Anterior cingulate cortex (tissue), 58 donors: Measurements from ENCODE around the gene LCE1A.

Source experiments
- DNase-seq, 58 donors: peaks; one replicate each; lab custom pipeline; 2025; lab: John Stamatoyannopoulos, UW

Gene LCE1A, protein sequence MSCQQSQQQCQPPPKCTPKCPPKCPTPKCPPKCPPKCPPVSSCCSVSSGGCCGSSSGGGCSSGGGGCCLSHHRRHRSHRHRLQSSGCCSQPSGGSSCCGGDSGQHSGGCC

GRCh38 chr1:152827173-152827572 lies at the start of gene LCE1A:
TSS of gene LCE1A (plus strand) at chr1:152827473. CDS start at chr1:152827473, 0 bp downstream.
- no peak for DNase-seq

GRCh38 chr1:152777510-152778137 lies 49.6 kb upstream of the LCE1A start:
- DNase-seq, result no peak

DNA sequence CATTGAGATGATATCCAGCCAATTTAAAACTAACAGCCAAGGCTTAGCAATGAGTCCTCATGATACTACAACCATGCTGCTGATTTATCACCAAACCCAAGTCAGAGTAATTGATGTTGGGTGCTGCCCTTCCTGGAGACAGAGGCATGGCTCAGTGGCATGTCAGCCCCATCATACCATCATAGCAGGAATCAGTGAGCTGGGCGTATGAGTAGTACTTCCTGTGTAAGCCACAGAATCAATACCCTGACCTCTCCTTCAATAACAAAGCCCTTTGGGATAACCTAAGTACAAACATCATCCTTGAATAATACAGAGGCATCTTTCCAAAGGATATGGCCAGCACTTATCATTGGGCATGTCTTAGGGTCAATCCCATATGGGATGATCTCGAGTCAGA lies 44.2 kb upstream of the LCE1A start:
- DNase-seq, result no peak

DNA sequence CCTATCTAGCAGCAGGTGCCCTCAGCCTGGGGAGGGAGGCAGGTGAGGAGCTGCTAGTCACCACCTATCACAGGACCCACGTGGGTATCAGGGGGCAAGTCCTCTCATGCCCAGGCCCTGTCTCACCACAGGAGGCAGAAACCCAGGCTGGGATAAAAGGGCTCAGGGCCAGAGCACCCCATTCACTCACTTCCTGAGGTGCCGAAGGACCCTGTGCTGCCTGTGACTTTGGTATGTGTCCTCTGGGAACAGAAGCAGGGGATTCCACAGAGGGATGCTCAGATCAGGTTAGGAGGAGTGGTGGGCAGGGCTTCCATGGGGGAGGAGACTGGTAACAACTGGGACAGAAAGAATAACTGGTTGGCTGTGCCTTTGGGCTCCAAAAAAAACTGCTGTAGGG lies 41.2 kb upstream of the LCE1A start, which contains the start of gene LCE1E:
LCE1E (plus strand) TSS at position 181 of the 400 bp plus-strand sequence. CDS start 1,043 bp downstream, outside the sequence.
- DNase-seq, result no peak

GRCh38 chr1:152795686-152796085 lies 31.6 kb upstream of the LCE1A start:
- no peak for DNase-seq

DNA sequence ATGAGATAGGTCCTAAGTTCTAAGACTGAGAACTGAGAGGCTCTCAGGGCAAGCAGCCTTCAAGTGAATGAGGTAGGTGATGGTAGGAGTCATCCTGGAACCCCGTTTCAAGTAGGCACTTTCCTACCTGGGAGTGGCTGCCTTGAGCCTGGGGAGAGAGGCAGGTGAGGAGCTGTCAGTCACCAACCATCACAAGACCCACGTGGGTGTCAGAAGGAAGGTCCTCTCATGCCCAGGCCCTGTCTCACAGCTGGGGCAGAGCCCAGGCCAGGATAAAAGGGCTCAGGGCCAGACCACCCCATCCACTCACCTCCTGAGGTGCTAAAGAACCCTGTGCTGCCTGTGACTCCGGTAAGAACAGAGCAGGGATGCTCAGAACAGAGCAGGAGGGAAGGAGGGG lies 30.9 kb upstream of the LCE1A start, which contains the start of gene LCE1D:
LCE1D (plus strand) TSS at position 301 of the 400 bp plus-strand sequence. CDS start 1,074 bp downstream, outside the sequence.
- no peak for DNase-seq

- no peak for DNase-seq
Observed at GRCh38 chr1:152801333-152801732, 25.9 kb upstream of the LCE1A start.

DNA sequence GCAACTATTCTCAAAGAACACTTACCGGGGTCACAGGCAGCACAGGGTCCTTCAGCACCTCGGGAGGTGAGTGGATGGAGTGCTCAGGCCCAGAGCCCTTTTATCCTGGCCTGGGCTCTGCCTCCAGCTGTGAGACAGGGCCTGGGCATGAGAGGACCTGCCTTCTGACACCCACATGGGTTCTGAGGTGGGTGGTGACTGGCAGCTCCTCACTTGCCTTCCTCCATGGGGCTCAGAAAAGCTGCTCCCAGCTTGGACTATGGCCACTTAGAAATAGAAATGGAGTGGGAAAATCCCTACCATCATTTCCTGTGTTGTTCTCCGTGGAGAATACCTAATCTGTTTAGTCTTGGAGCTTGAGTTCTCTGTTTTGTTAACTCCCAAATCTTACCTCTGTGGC lies 20.7 kb upstream of the LCE1A start, which contains the start of gene LCE1C:
LCE1C (minus strand) TSS at position 76 of the 400 bp plus-strand sequence. CDS start 1,173 bp downstream, outside the sequence.
- no peak for DNase-seq

DNA sequence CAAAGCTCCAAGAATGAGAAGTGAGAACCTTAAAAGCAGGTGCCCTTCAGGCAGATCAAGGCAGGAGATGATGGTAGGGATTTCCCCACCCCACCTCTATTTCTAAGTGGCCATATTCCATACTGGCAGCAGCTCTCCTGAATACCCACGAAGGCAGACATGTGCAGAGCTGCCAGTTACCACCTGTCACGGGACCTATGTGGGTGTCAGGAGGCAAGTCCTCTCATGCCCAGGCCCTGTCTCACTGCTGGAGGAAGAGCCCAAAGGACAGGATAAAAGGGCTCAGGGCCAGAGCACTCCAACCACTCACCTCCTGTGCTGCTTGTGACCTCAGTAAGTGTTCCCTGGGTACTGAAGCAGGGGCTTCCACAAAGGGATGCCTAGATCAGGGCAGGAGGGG lies 16.2 kb upstream of the LCE1A start:
- no peak for DNase-seq

GRCh38 chr1:152811671-152812070 lies 15.6 kb upstream of the LCE1A start, which contains the start of gene LCE1B:
TSS of gene LCE1B (plus strand) at chr1:152811971. CDS start at chr1:152812447, 476 bp downstream.
- DNase-seq, result no peak

DNA sequence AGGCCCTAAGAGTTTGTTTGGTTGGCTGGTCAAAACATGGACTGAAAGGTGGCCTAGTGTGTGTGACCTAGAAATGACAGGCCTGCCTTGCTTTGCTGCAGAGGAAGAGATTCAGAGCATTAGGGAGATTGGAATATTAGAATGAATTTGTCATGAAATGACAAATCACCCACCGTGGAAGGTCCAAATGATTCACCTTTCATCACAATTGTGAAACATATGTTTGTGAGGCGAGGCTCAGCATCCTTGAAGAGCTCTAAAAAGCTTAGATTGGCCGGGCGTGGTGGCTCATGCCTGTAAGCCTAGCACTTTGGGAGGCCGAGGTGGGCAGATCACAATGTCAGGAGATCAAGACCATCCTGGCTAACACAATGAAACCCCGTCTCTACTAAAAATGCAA lies 10.0 kb upstream of the LCE1A start:
- DNase-seq, result no peak

GRCh38 chr1:152823294-152823693 lies 4.0 kb upstream of the LCE1A start:
- no peak for DNase-seq

DNA sequence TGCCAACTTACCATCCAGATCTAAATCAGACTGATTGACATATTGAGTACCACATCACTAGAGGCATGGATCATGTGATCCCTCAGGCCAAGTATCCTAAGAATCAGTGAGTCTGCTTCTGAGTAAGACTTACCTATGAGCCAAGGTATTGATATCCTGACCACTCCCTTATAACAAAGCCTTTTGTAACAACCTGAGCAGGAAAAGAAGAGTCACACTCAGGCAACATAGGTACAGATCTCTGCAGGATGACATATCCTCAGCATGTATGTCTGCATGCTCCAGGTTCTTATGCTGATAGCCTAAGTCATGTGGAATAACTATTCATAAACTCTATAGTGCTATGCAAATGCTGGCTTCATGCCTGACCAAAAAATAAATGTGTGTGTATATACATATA lies 2.3 kb upstream of the LCE1A start:
- DNase-seq, result no peak

DNA sequence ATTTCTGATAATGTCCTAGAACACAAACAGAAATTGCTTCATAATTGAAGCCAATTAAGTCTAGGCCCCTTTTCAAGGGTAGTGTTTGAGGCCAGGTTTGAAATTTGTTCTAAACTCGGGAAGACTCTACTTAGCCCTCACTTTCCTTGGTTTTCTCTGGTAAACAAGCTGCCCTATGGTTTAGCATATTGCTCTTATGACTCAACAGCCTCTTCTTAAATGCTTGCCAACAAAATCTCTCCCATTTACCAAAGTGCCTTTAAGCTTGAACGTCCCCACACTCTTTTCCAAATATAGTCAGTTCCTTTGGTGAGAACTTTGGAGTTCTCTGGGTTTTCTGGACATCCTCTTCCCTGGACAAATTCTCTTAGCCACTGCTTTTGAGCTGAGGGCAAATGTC lies 9.6 kb downstream of the LCE1A start:
- no peak for DNase-seq

- no peak for DNase-seq
Observed at GRCh38 chr1:152842556-152842955, 15.3 kb downstream of the LCE1A start, which contains the start of gene LCE6A. TSS of gene LCE6A (plus strand) at chr1:152842856. CDS start at chr1:152843521, 665 bp downstream.

- DNase-seq, result no peak
Observed at GRCh38 chr1:152855661-152856060, 28.4 kb downstream of the LCE1A start.

DNA sequence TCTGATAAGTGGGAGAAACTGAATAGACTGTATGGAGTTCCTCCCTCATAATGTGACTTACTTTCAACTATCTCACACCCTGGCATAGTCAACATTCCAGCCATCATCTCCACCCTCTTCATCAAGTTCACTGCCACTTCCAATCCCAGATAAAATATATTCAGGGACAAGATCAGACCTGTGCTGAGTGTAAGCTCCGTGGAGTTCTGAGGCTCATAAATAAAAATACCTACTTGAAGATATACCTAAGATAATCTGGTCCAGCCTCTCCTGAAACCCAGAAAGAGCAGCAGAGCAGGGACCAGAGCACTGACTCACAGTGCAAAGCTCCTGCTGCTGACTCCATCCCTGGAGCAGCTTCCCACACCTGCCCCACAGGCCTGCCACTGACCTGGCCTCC lies 30.8 kb downstream of the LCE1A start:
- DNase-seq, result no peak

DNA sequence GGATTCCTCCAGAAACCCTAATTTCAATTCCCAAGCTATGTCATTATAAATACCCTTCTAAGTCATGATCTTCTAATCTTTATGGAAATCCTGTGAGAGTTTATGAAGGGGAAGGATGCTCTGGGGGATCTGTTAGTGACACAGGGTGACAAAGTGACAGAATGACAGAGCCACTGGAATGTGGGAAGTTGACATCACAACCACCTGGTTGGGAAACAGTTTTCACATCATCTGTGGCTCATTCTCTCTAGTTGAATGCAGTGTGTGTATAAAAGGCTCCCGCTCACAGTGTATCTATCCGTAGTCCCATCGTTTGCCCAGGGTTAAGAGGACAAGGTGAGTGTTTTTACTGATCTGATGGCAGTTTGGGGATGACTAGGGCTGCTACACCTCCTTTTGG lies 32.4 kb downstream of the LCE1A start, which contains the start of gene LCE7A:
LCE7A (plus strand) TSS at position 301 of the 400 bp plus-strand sequence. CDS start 702 bp downstream, outside the sequence.
- DNase-seq, result no peak

DNA sequence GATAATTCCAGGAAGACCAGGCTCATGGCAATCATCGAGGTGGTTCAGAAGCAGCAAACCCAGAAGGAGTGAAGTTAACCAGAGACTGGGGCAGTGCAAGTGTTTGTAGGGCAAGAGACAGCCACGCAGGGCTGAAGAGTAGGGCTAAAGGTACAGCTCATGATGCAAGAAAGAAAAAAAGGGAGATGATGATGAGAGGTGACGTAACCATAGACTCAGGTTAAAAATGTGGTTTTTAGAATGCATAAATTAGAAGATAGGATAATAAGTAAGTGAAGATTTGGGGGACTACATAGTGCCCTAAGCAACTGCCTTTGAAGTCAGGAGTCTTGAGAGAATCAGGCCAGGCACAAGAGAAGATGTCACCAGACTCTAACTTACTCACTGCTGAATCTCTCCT lies 32.9 kb downstream of the LCE1A start:
- DNase-seq, result no peak

DNA sequence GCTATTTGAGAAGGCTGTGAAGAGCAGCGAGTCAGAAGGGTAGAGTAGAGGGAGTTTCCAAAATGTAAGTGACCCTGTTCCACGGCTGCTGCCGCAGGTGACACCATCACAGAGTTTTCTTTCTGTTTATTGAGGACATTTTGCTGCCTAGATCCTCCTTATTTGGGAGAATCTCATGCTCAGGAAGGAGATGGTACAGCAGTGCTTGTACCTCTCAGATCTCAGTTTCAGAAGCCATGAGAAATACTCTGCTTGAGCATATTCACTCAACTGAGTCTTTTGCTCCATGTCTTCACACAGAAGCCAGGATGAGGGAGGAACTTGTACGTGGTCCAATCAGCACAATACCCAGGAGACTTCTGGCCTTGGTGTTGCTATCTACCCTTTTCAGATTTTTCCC lies 34.1 kb downstream of the LCE1A start:
- no peak for DNase-seq

DNA sequence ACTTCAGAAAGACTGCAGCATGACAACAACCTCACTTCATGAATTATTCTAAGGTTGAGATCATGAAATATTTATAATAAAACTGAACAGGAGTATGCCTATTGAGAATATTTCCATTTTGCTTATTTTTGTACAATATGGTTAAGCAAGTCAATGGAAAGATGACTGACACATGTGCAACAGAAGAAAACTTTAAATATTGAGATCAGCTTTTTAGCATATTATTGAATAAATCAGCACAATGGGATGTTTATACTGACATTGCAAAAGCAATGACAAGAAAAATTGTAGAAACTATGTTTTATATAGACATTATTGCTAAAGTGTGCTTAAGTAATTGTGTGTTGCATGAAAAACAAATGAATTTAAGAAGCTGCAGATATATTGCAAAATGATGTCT lies 37.2 kb downstream of the LCE1A start:
- DNase-seq, result no peak

DNA sequence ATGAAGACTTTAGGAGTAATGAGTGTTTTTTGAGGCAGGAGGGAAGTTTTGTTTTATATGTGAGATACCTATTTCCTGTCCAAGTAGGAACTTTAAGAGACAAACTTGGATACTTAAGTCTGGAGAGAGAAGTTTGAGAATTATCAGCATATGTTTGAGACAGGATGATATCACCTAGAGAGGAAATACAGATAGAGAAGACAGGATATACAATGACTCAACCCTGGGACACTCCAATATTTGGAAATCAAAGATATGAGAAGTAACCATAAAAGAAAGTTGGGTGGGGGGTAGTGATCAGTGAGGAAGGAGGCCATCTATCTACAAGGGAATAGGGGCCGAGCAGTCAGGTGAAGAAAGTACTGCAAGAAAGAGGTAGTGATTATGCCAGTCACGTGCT lies 39.0 kb downstream of the LCE1A start:
- DNase-seq, result no peak
